Common myeloid progenitor, CD34-positive (primary cell): ENCODE data around the gene FBXO46.

Source experiments
- CTCF ChIA-PET: fragments of 350-600 bp; sonication (Branson Sonifier 250); formaldehyde crosslinking; loops from one replicate; lab custom pipeline; 2021; ENCODE audit warnings: antibody characterized with exemption; lab: Charles Lee
- POLR2A ChIA-PET: fragments of 350-600 bp; sonication (Branson Sonifier 250); formaldehyde crosslinking; loops from one replicate; lab custom pipeline; 2021; ENCODE audit warnings: antibody characterized with exemption; lab: Charles Lee
- DNase-seq, 3 donors: peaks; one replicate each; pipeline versions ENCODE4 v3.0.0 to v3.0.0-alpha.2; 2013
- H3K27ac ChIP-seq, 2 experiments: 1 replicate in 1 of 2; 2 replicates in 1 of 2; pipeline ENCODE4 v1.7.0; 2013; ENCODE audit warnings: inconsistent platforms in 2 of 2, low read length in 2 of 2, mild to moderate bottlenecking in 2 of 2, low read depth in 1 of 2, moderate library complexity in 1 of 2; ENCODE audit not compliant: severe bottlenecking in 2 of 2, insufficient read depth in 1 of 2, poor library complexity in 1 of 2
- H3K27me3 ChIP-seq, 5 experiments: replicated peaks in 2 of 5; 1 replicate in 3 of 5; 2 replicates in 2 of 5; pipeline versions ENCODE4 v1.6.1 to v1.7.0; 2013; ENCODE audit warnings: low read length in 4 of 5, mild to moderate bottlenecking in 2 of 5, moderate library complexity in 2 of 5, inconsistent platforms in 1 of 5; ENCODE audit not compliant: insufficient read depth in 5 of 5, control insufficient read depth in 4 of 5
- H3K36me3 ChIP-seq, 4 experiments: 1 replicate in 2 of 4; 2 replicates in 2 of 4; pipeline versions ENCODE4 v1.6.1 to v1.7.0; 2013; ENCODE audit warnings: low read length in 3 of 4, control low read depth in 1 of 4, mild to moderate bottlenecking in 1 of 4; ENCODE audit not compliant: control insufficient read depth in 4 of 4, insufficient read depth in 4 of 4
- H3K4me1 ChIP-seq, 4 experiments: 1 replicate in 3 of 4; 2 replicates in 1 of 4; pipeline versions ENCODE4 v1.6.1 to v1.7.1; 2013; ENCODE audit warnings: low read length in 3 of 4, mild to moderate bottlenecking in 3 of 4, control low read depth in 1 of 4, inconsistent platforms in 1 of 4, moderate library complexity in 1 of 4; ENCODE audit not compliant: control insufficient read depth in 4 of 4, insufficient read depth in 4 of 4; ENCODE audit errors: control extremely low read depth in 1 of 4
- H3K4me3 ChIP-seq, 7 experiments: 1 replicate in 4 of 7; 2 replicates in 3 of 7; pipeline versions ENCODE4 v1.5.1 to v1.7.0; 2013; ENCODE audit warnings: mild to moderate bottlenecking in 7 of 7, low read length in 6 of 7, moderate library complexity in 6 of 7, inconsistent platforms in 2 of 7, low read depth in 2 of 7, control low read depth in 1 of 7; ENCODE audit not compliant: insufficient read depth in 4 of 7, control insufficient read depth in 1 of 7; ENCODE audit errors: extremely low read depth in 1 of 7
- H3K9me3 ChIP-seq, 5 experiments: 1 replicate in 4 of 5; 2 replicates in 1 of 5; pipeline versions ENCODE4 v1.6.1 to v1.7.1; 2013; ENCODE audit warnings: low read length in 4 of 5, mild to moderate bottlenecking in 2 of 5, inconsistent platforms in 1 of 5, low read depth in 1 of 5, moderate library complexity in 1 of 5; ENCODE audit not compliant: control insufficient read depth in 4 of 5, insufficient read depth in 2 of 5; ENCODE audit errors: control extremely low read depth in 1 of 5
- WGBS: methylation state at CpG from one replicate; pipeline ENCODE4 v1.1.5; 2013; ENCODE audit not compliant: insufficient coverage; 5-methylcytosine and 5-hydroxymethylcytosine counted together

The FBXO46 gene

GRCh38 chr19:45765702-45766295 is 35.1 kb upstream of the FBXO46 start:
- WGBS: 95% methylated on average over 19 of the region's 23 CpGs
- Histone ChIP-seq H3K4me1 (peaks cover 0 to 35% (median 27%) of the 10 kb centered on the region in 4 experiments), H3K36me3 (no peaks in the 10 kb centered on the region), H3K27ac (no peak overlapping the region), H3K9me3 (no peaks in the 10 kb centered on the region), H3K4me3 (no peak overlapping the region), H3K27me3 (peaks cover 0 to 59% (median 13%) of the 10 kb centered on the region in 5 experiments)
- POLR2A ChIA-PET: no interaction called here
- CTCF ChIA-PET: no interaction called here
- no peak for DNase-seq

- ChIA-PET POLR2A (no interaction called here), CTCF (interaction anchor here (0.7 kb wide), 1 partner anchor 11 kb away, joined by 3 read pairs; no protein-coding TSS in a partner anchor)
- Histone ChIP-seq H3K9me3 (no peaks in the 10 kb centered on the region), H3K27ac (no peak overlapping the region), H3K4me3 (no peak overlapping the region), H3K36me3 (no peaks in the 10 kb centered on the region), H3K27me3 (peaks cover 0 to 56% (median 13%) of the 10 kb centered on the region in 5 experiments), H3K4me1 (peaks cover 0 to 29% (median 21%) of the 10 kb centered on the region in 4 experiments)
- no peak for DNase-seq
- WGBS: 92% methylated on average over 8 of the region's 21 CpGs
These were observed 34.4 kb upstream of the FBXO46 start for GRCh38 chr19:45764945-45765701.

GRCh38 chr19:45764475-45764874 is 33.8 kb upstream of the FBXO46 start:
- DNase-seq: no peak
- ChIA-PET CTCF (interaction anchor here (0.7 kb wide), 1 partner anchor 11 kb away, joined by 3 read pairs; no protein-coding TSS in a partner anchor), POLR2A (no interaction called here)
- WGBS: 100% methylated on average over 3 of the region's 6 CpGs
- Histone ChIP-seq H3K4me1 (peaks cover 0 to 22% (median 15%) of the 10 kb centered on the region in 4 experiments), H3K36me3 (no peaks in the 10 kb centered on the region), H3K4me3 (no peak overlapping the region), H3K27ac (no peak overlapping the region), H3K9me3 (no peaks in the 10 kb centered on the region), H3K27me3 (peaks cover 0 to 56% (median 13%) of the 10 kb centered on the region in 5 experiments)

- Histone ChIP-seq H3K27me3 (peaks cover 0 to 56% (median 16%) of the 10 kb centered on the region in 5 experiments), H3K4me1 (peaks cover 0 to 15% (median 10%) of the 10 kb centered on the region in 4 experiments), H3K4me3 (no peak overlapping the region), H3K36me3 (no peaks in the 10 kb centered on the region), H3K9me3 (no peaks in the 10 kb centered on the region), H3K27ac (no peak overlapping the region)
- 85% methylated on average over 20 of the region's 27 CpGs for WGBS
- POLR2A ChIA-PET: no interaction called here
- DNase-seq: no peak
- CTCF ChIA-PET: no interaction called here
These were observed 33.1 kb upstream of the FBXO46 start for GRCh38 chr19:45763691-45764294.

GRCh38 chr19:45762870-45763631 is 32.4 kb upstream of the FBXO46 start:
- Histone ChIP-seq H3K4me3 (no peak overlapping the region), H3K27me3 (peaks cover 0 to 52% (median 15%) of the 10 kb centered on the region in 5 experiments), H3K36me3 (no peaks in the 10 kb centered on the region), H3K27ac (no peak overlapping the region), H3K4me1 (peaks cover 0 to 9% (median 5%) of the 10 kb centered on the region in 4 experiments), H3K9me3 (no peaks in the 10 kb centered on the region)
- DNase-seq: no peak
- ChIA-PET CTCF (interaction anchor here (0.9 kb wide), 1 partner anchor 11 kb away, joined by 3 read pairs; no protein-coding TSS in a partner anchor), POLR2A (no interaction called here)
- 95% methylated on average over 10 of the region's 15 CpGs for whole genome bisulfite sequencing

- Histone ChIP-seq H3K4me1 (no peaks in the 10 kb centered on the region), H3K36me3 (no peaks in the 10 kb centered on the region), H3K27me3 (peaks cover 0 to 38% (median 14%) of the 10 kb centered on the region in 5 experiments), H3K27ac (no peak overlapping the region), H3K9me3 (no peaks in the 10 kb centered on the region), H3K4me3 (no peak overlapping the region)
- POLR2A ChIA-PET: no interaction called here
- DNase-seq: no peak
- CTCF ChIA-PET: no interaction called here
- WGBS: 90% methylated on average over 17 of the region's 17 CpGs
These were observed 31.0 kb upstream of the FBXO46 start for GRCh38 chr19:45761714-45762113.
